Measurements from ENCODE around the gene MSRB3. TPM values are rescaled to one million over a fixed set of nuclear protein-coding genes. Genes with fewer than 3 reads are reported as not detected.

Gene MSRB3
- 18.0 and 18.4 TPM in 2 replicates for total RNA-seq

DNA sequence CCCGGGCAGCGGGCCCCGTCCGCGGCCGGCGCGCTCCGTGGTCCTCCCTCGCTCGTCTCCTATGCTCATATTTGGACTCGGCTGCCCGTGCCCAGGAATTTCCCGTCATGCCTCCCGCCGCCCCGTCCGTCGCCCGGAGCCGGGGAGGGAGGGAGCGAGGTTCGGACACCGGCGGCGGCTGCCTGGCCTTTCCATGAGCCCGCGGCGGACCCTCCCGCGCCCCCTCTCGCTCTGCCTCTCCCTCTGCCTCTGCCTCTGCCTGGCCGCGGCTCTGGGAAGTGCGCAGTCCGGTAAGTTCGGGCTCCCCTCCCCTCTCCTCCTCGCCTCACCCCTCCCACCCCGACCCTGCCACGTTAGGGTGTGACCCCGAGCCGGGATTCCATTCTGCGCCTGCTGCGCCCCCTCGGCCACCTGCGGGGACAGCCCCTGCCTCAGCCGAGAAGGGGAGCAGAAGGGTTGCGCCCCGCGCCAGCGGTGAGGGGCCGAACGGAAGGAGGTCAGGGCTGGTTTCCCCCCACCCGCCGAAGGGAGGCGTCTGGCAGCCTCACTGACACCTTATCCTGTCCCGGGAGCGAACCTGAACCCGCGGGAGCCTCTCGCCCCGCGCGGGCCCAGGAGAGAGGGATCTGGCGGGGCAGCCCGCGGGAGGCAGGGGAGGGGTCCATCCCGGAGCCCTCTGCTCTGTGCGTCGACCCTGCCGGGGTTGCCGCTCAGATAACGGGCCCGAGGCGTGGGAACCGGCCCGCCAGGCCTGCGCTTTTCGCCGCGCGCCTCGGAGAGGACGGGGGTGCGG is at the start of gene MSRB3:
Gene MSRB3, plus strand, starts transcription at position 108 of the 793 bp plus-strand sequence. CDS start 29,897 bp downstream, outside the sequence.

Other genes with a start within 250 kb of the MSRB3 start
- gene WIF1, start 157.4 kb upstream of the MSRB3 start, total RNA-seq = 0.37 and 2.0 TPM in 2 replicates
- 14.0 and 23.3 TPM in 2 replicates for gene LEMD3, start 109.1 kb upstream of the MSRB3 start, total RNA-seq

Data from subcutaneous preadipocyte (primary cell).